CD14-positive monocyte (primary cell): ENCODE results near the gene ZNF536. TPM values are rescaled to one million over a fixed set of nuclear protein-coding genes. Genes with fewer than 3 reads are reported as not detected.

Source experiments
- DNase-seq, 3 donors: peaks; one replicate each; pipeline ENCODE4 v3.0.0-alpha.2; 2011 to 2022
- H2AFZ ChIP-seq: 2 replicates; pipeline ENCODE4 v1.6.0; 2012; ENCODE audit warnings: mild to moderate bottlenecking, low read depth, low read length, inconsistent platforms; ENCODE audit not compliant: insufficient read depth, poor library complexity, severe bottlenecking
- H3K27ac ChIP-seq, 2 donors: 1 replicate in 1 of 2; 2 replicates in 1 of 2; pipeline ENCODE4 v1.5.1; 2012 to 2013; ENCODE audit warnings: low read length in 2 of 2, control low read depth in 1 of 2, inconsistent platforms in 1 of 2, low read depth in 1 of 2, mild to moderate bottlenecking in 1 of 2
- H3K27me3 ChIP-seq, 2 donors: one replicate each; pipeline versions ENCODE4 v1.6.0 to v1.6.1; 2011 to 2013; ENCODE audit warnings: low read length in 2 of 2; ENCODE audit not compliant: control insufficient read depth in 2 of 2, insufficient read depth in 2 of 2
- H3K36me3 ChIP-seq, 2 donors: replicated peaks in 1 of 2; 1 replicate in 1 of 2; 2 replicates in 1 of 2; pipeline versions ENCODE4 v1.5.1 to v1.6.1; 2012 to 2013; ENCODE audit warnings: low read length in 2 of 2, control low read depth in 1 of 2, inconsistent platforms in 1 of 2, mild to moderate bottlenecking in 1 of 2; ENCODE audit not compliant: insufficient read depth in 2 of 2, control insufficient read depth in 1 of 2
- H3K4me1 ChIP-seq, 2 donors: 1 replicate in 1 of 2; 2 replicates in 1 of 2; pipeline versions ENCODE4 v1.5.1 to v1.6.1; 2012 to 2013; ENCODE audit warnings: low read length in 2 of 2, control low read depth in 1 of 2, inconsistent platforms in 1 of 2, mild to moderate bottlenecking in 1 of 2, moderate library complexity in 1 of 2; ENCODE audit not compliant: insufficient read depth in 2 of 2, control insufficient read depth in 1 of 2
- H3K4me2 ChIP-seq: replicated peaks from 2 replicates; pipeline ENCODE3; 2012; ENCODE audit warnings: low read length, moderate library complexity, mild to moderate bottlenecking; ENCODE audit not compliant: poor library complexity, severe bottlenecking; ENCODE audit errors: extremely low read depth
- H3K4me3 ChIP-seq, 3 experiments: fragments of 200-600 bp in 1 of 3; sonication (generic) in 1 of 3; replicated peaks in 1 of 3; 1 replicate in 2 of 3; 2 replicates in 1 of 3; pipeline ENCODE4 v1.5.1; 2011 to 2013; ENCODE audit warnings: low read length in 3 of 3, mild to moderate bottlenecking in 3 of 3, control low read depth in 2 of 3, low read depth in 2 of 3, inconsistent platforms in 1 of 3, moderate library complexity in 1 of 3
- H3K79me2 ChIP-seq: 2 replicates; pipeline ENCODE4 v1.6.0; 2012; ENCODE audit warnings: mild to moderate bottlenecking, control low read depth, inconsistent platforms, low read length, moderate library complexity; ENCODE audit not compliant: insufficient read depth
- H3K9ac ChIP-seq: 2 replicates; pipeline ENCODE4 v1.6.0; 2017; ENCODE audit warnings: low read length, mild to moderate bottlenecking; ENCODE audit not compliant: insufficient read depth, poor library complexity, severe bottlenecking
- H3K9me3 ChIP-seq, 2 donors: replicated peaks in 1 of 2; 1 replicate in 1 of 2; 2 replicates in 1 of 2; pipeline versions ENCODE4 v1.5.1 to v1.6.1; 2012 to 2013; ENCODE audit warnings: low read length in 2 of 2, control low read depth in 1 of 2; ENCODE audit not compliant: control insufficient read depth in 1 of 2, insufficient read depth in 1 of 2
- H4K20me1 ChIP-seq: 2 replicates; pipeline ENCODE4 v1.6.0; 2012; ENCODE audit warnings: mild to moderate bottlenecking, low read length, control low read depth, moderate library complexity; ENCODE audit not compliant: insufficient read depth
- H3K27ac Mint-ChIP-seq, 7 donors: one replicate each; pipeline ENCODE4 v1.8.0; 2020; ENCODE audit warnings: mild to moderate bottlenecking in 7 of 7, mixed read lengths in 7 of 7, moderate library complexity in 6 of 7, inconsistent platforms in 2 of 7
- H3K27me3 Mint-ChIP-seq, 3 donors: one replicate each; pipeline ENCODE4 v1.8.0; 2021 to 2022; ENCODE audit warnings: low read depth in 3 of 3, mild to moderate bottlenecking in 3 of 3, mixed read lengths in 3 of 3, moderate library complexity in 3 of 3, inconsistent platforms in 1 of 3
- H3K36me3 Mint-ChIP-seq, 2 donors: one replicate each; pipeline ENCODE4 v1.8.0; 2020; ENCODE audit warnings: mixed read lengths in 2 of 2, inconsistent platforms in 1 of 2, mild to moderate bottlenecking in 1 of 2
- H3K4me1 Mint-ChIP-seq: one replicate; pipeline ENCODE4 v1.8.0; 2020; ENCODE audit warnings: mild to moderate bottlenecking, mixed read lengths
- H3K4me3 Mint-ChIP-seq, 2 donors: one replicate each; pipeline ENCODE4 v1.8.0; 2020; ENCODE audit warnings: mild to moderate bottlenecking in 2 of 2, mixed read lengths in 2 of 2, moderate library complexity in 1 of 2
- H3K9me3 Mint-ChIP-seq, 7 donors: one replicate each; pipeline ENCODE4 v1.8.0; 2020 to 2022; ENCODE audit warnings: mixed read lengths in 7 of 7, mild to moderate bottlenecking in 6 of 7, moderate library complexity in 6 of 7, inconsistent platforms in 2 of 7
- WGBS: methylation state at CpG from one replicate; pipeline ENCODE4 v1.1.5; 2013; ENCODE audit warnings: missing lambda C conversion rate; ENCODE audit not compliant: insufficient coverage; 5-methylcytosine and 5-hydroxymethylcytosine counted together
- intact Hi-C, 2 donors: fragments of 100-400 bp; cut with micrococcal nuclease; formaldehyde crosslinking; loops; one replicate each; pipeline versions ENCODE4 v1.15.0 to v1.15.1; 2023
- polyA plus RNA-seq, 3 donors: library from polyadenylated mRNA; depleted of rRNA in 1 of 3; unstranded in 2 of 3; stranded (reverse) in 1 of 3; fragments of 300-500 nt in 2 of 3; fragments of >200 nt in 1 of 3; fragmentation: Illumina TruSeq in 2 of 3; gene quantifications; 1 replicate in 2 of 3; 2 replicates in 1 of 3; pipeline ENCODE4 v1.2.3, GENCODE V29; 2012 to 2021
- TF ChIP-seq, protein P1 (sequence below): fragments of 200-600 bp; IDR thresholded peaks from one replicate; pipeline ENCODE4 v1.8.0; 2022; ENCODE audit warnings: antibody characterized with exemption, mild to moderate bottlenecking

Gene ZNF536
- polyA plus RNA-seq, 3 donors = not detected

DNA sequence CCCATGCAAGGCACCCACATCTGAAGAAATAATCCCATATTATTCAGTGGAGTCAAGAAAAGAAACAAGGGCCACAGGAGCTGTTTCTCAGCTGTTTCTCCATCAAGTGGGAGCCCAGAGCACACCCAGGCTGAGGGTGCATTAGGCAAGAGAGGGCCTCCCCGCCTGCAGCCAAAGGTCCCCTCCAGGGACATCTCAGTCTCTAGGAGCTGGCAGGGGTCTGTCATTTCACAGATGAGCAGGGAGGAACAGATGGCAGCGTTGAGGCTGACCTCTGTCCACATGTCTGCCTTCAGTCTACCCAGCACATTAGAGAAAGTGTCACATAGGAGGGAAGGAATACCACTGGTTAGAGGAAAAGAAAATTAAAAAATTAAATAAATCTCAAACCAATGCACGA, 157.7 kb downstream of the ZNF536 start:
- Histone ChIP-seq H2AFZ (no peak overlapping the region), H3K9ac (no peak overlapping the region), H3K4me1 (no peaks in the 10 kb centered on the region), H3K9me3 (no peaks in the 10 kb centered on the region), H3K27me3 (no peaks in the 10 kb centered on the region), H3K27ac (no peak overlapping the region), H4K20me1 (no peaks in the 10 kb centered on the region), H3K4me3 (no peak overlapping the region), H3K36me3 (no peaks in the 10 kb centered on the region), H3K79me2 (no peaks in the 10 kb centered on the region), H3K4me2 (no peak overlapping the region)
- H3K27ac Mint-ChIP-seq = no peak overlapping the region
- intact Hi-C loops = no loop called here
- H3K9me3 Mint-ChIP-seq = peaks cover 0 to 6% (median 0%) of the 10 kb centered on the region in 7 donors
- no peak overlapping the region for H3K4me3 Mint-ChIP-seq
- H3K27me3 Mint-ChIP-seq = peaks cover 1 to 8% (median 4%) of the 10 kb centered on the region in 3 donors
- no peaks in the 10 kb centered on the region for H3K4me1 Mint-ChIP-seq
- no peak for DNase-seq
- TF ChIP-seq, protein P1, sequence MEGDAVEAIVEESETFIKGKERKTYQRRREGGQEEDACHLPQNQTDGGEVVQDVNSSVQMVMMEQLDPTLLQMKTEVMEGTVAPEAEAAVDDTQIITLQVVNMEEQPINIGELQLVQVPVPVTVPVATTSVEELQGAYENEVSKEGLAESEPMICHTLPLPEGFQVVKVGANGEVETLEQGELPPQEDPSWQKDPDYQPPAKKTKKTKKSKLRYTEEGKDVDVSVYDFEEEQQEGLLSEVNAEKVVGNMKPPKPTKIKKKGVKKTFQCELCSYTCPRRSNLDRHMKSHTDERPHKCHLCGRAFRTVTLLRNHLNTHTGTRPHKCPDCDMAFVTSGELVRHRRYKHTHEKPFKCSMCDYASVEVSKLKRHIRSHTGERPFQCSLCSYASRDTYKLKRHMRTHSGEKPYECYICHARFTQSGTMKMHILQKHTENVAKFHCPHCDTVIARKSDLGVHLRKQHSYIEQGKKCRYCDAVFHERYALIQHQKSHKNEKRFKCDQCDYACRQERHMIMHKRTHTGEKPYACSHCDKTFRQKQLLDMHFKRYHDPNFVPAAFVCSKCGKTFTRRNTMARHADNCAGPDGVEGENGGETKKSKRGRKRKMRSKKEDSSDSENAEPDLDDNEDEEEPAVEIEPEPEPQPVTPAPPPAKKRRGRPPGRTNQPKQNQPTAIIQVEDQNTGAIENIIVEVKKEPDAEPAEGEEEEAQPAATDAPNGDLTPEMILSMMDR = no peak
- H3K36me3 Mint-ChIP-seq = no peaks in the 10 kb centered on the region
- WGBS = no CpG with 5 or more reads among the region's 3 CpGs

DNA sequence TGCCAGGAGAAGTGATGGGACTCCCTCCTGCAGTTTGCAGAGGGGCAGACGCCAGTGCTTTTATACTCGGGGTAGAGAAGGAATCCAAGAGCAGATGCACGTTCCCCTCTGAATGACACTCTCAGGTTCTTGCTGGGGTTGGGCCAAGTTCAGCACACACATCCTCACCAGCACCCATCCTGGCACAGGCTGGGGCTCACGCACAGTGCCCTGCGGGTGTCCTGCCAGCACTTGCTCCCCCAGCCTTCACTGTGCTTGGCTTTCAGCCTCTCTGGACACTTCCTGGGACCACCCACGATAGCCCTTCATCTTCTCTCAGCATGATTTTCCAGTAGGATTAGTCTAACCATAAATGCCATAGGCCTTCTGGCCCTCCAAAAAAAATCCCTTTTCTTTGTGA, 158.6 kb downstream of the ZNF536 start:
- 95% methylated on average over 4 of the region's 6 CpGs for WGBS
- Histone ChIP-seq H3K4me2 (no peak overlapping the region), H3K9me3 (no peaks in the 10 kb centered on the region), H2AFZ (no peak overlapping the region), H3K79me2 (no peaks in the 10 kb centered on the region), H3K9ac (no peak overlapping the region), H4K20me1 (no peaks in the 10 kb centered on the region), H3K4me3 (no peak overlapping the region), H3K27me3 (no peaks in the 10 kb centered on the region), H3K27ac (no peak overlapping the region), H3K36me3 (no peaks in the 10 kb centered on the region), H3K4me1 (no peaks in the 10 kb centered on the region)
- Mint-ChIP-seq H3K27me3 (peaks cover 0 to 8% (median 6%) of the 10 kb centered on the region in 3 donors), H3K9me3 (peaks cover 0 to 6% (median 0%) of the 10 kb centered on the region in 7 donors), H3K36me3 (no peaks in the 10 kb centered on the region), H3K4me3 (no peak overlapping the region), H3K4me1 (no peaks in the 10 kb centered on the region), H3K27ac (no peak overlapping the region)
- no peak for DNase-seq
- intact Hi-C loops = no loop called here
- TF ChIP-seq, protein P1 = no peak
